SK-N-SH (cell line): ENCODE measurements around the gene TTN. TPM values are rescaled to one million over a fixed set of nuclear protein-coding genes. Genes with fewer than 3 reads are reported as not detected.

ENCODE experiments used
- CTCF ChIA-PET: fragments of 300-600, 350-600 bp; formaldehyde crosslinking; extraction: SDS; loops from one replicate; lab custom pipeline; 2021; lab: Yijun Ruan, JAX
- POLR2A ChIA-PET: fragments of 350-600 bp; sonication (Branson Sonifier 250); formaldehyde crosslinking; extraction: SDS; loops from one replicate; lab custom pipeline; 2020; ENCODE audit warnings: antibody characterized with exemption, inconsistent platforms; lab: Yijun Ruan, JAX
- DNase-seq: peaks from one replicate; pipeline ENCODE4 v3.0.0; 2012
- H2AFZ ChIP-seq: fragments of 200-600 bp; sonication (generic); 2 replicates; pipeline ENCODE4 v1.8.1; 2016; ENCODE audit warnings: antibody characterized with exemption, mild to moderate bottlenecking, low read depth
- H3F3A ChIP-seq: fragments of 200-600 bp; sonication (generic); replicated peaks from 2 replicates; pipeline ENCODE3; 2016; ENCODE audit warnings: antibody characterized with exemption, mild to moderate bottlenecking; ENCODE audit not compliant: insufficient read depth
- H3K27ac ChIP-seq, 2 experiments: fragments of 200-500 bp in 1 of 2; fragments of 200-600 bp in 1 of 2; sonication (Bioruptor generic) in 1 of 2; sonication (generic), shearing (Covaris generic) in 1 of 2; 2 replicates each; pipeline versions ENCODE4 v1.5.1 to v1.6.1; 2014 to 2016; ENCODE audit warnings: low read depth in 2 of 2, inconsistent platforms in 1 of 2, low read length in 1 of 2, mild to moderate bottlenecking in 1 of 2, mixed read lengths in 1 of 2
- H3K27me3 ChIP-seq: fragments of 200-600 bp; sonication (generic), shearing (Covaris generic); 2 replicates; pipeline ENCODE4 v1.6.1; 2016; ENCODE audit warnings: mixed run types; ENCODE audit not compliant: insufficient read depth
- H3K36me3 ChIP-seq, 2 experiments: fragments of 200-500 bp in 1 of 2; fragments of 200-600 bp in 1 of 2; sonication (Bioruptor generic) in 1 of 2; sonication (generic) in 1 of 2; replicated peaks in 1 of 2; 2 replicates each; pipeline versions ENCODE3 to v1.5.1; 2014 to 2016; ENCODE audit warnings: low read length in 1 of 2, mild to moderate bottlenecking in 1 of 2; ENCODE audit not compliant: insufficient read depth in 2 of 2, control insufficient read depth in 1 of 2
- H3K4me1 ChIP-seq, 2 experiments: fragments of 200-500 bp in 1 of 2; fragments of 200-600 bp in 1 of 2; sonication (Bioruptor generic) in 1 of 2; sonication (generic), shearing (Covaris generic) in 1 of 2; 2 replicates each; pipeline versions ENCODE4 v1.5.1 to v1.6.1; 2014 to 2016; ENCODE audit warnings: low read depth in 1 of 2, low read length in 1 of 2, mixed run types in 1 of 2; ENCODE audit not compliant: insufficient read depth in 2 of 2, control insufficient read depth in 1 of 2
- H3K4me2 ChIP-seq: fragments of 200-600 bp; sonication (generic), shearing (Covaris generic); 2 replicates; pipeline ENCODE4 v1.6.1; 2017; ENCODE audit warnings: mixed run types
- H3K4me3 ChIP-seq, 2 experiments: fragments of 200-500 bp in 1 of 2; fragments of 200-600 bp in 1 of 2; sonication (Bioruptor generic) in 1 of 2; sonication (generic), shearing (Covaris generic) in 1 of 2; 2 replicates each; pipeline versions ENCODE4 v1.5.1 to v1.8.1; 2014 to 2016; ENCODE audit warnings: low read depth in 2 of 2, inconsistent platforms in 1 of 2, low read length in 1 of 2, mild to moderate bottlenecking in 1 of 2, mixed read lengths in 1 of 2, moderate library complexity in 1 of 2
- H3K79me2 ChIP-seq: fragments of 200-600 bp; sonication (generic); 2 replicates; pipeline ENCODE4 v1.8.1; 2017; ENCODE audit warnings: mild to moderate bottlenecking; ENCODE audit not compliant: insufficient read depth
- H3K9ac ChIP-seq: fragments of 200-600 bp; sonication (generic); 2 replicates; pipeline ENCODE4 v1.6.1; 2017; ENCODE audit warnings: mixed run types
- H3K9me2 ChIP-seq: fragments of 200-600 bp; sonication (generic); 2 replicates; pipeline ENCODE4 v1.6.1; 2017; ENCODE audit warnings: mixed run types
- H3K9me3 ChIP-seq: fragments of 200-600 bp; sonication (generic); 2 replicates; pipeline ENCODE4 v1.6.1; 2017; ENCODE audit warnings: mixed run types, mild to moderate bottlenecking, moderate library complexity
- H4K20me1 ChIP-seq: fragments of 200-600 bp; sonication (generic); 2 replicates; pipeline ENCODE4 v1.6.1; 2017; ENCODE audit warnings: mild to moderate bottlenecking, mixed run types; ENCODE audit not compliant: insufficient read depth
- CHD2 ChIP-seq: fragments of 150-350 bp; IDR thresholded peaks from 2 replicates; pipeline ENCODE4 v1.6.1; 2018; ENCODE audit warnings: low read length; ENCODE audit not compliant: partially characterized antibody
- FOXJ3 ChIP-seq: sonication (generic); formaldehyde crosslinking; IDR thresholded peaks from 2 replicates; pipeline ENCODE4 v1.5.1; 2020; ENCODE audit warnings: mild to moderate bottlenecking, missing genetic modification reagents
- GABPA ChIP-seq: IDR thresholded peaks from 2 replicates; pipeline ENCODE4 v1.4.0; 2012; ENCODE audit warnings: low read depth, mild to moderate bottlenecking
- GATA2 ChIP-seq: sonication (generic); formaldehyde crosslinking; IDR thresholded peaks from 2 replicates; pipeline ENCODE4 v1.5.0; 2020; ENCODE audit warnings: mild to moderate bottlenecking, missing genetic modification reagents
- JUND ChIP-seq: IDR thresholded peaks from 2 replicates; pipeline ENCODE4 v1.4.0; 2012
- NFIC ChIP-seq: IDR thresholded peaks from 2 replicates; pipeline ENCODE4 v1.4.0; 2012; ENCODE audit warnings: borderline replicate concordance
- POLR2AphosphoS5 ChIP-seq: IDR thresholded peaks from 2 replicates; pipeline ENCODE4 v1.6.1; 2012; ENCODE audit warnings: low read depth, low read length
- RAD21 ChIP-seq: IDR thresholded peaks from 2 replicates; pipeline ENCODE4 v1.6.1; 2012; ENCODE audit warnings: mild to moderate bottlenecking, low read length
- REST ChIP-seq: IDR thresholded peaks from 2 replicates; pipeline ENCODE4 v1.6.1; 2012; ENCODE audit warnings: mild to moderate bottlenecking, low read depth, low read length, moderate library complexity
- RXRA ChIP-seq: IDR thresholded peaks from 2 replicates; pipeline ENCODE4 v1.4.0; 2012; ENCODE audit warnings: low read depth, mild to moderate bottlenecking, borderline replicate concordance
- SIN3A ChIP-seq: IDR thresholded peaks from 2 replicates; pipeline ENCODE4 v1.6.1; 2012; ENCODE audit warnings: low read depth, mild to moderate bottlenecking, low read length, moderate library complexity, borderline replicate concordance
- SMC3 ChIP-seq: IDR thresholded peaks from 2 replicates; pipeline ENCODE4 v1.6.1; 2012; ENCODE audit warnings: low read depth, low read length, improper control_type of control experiment
- TAF1 ChIP-seq: IDR thresholded peaks from 2 replicates; pipeline ENCODE4 v1.6.1; 2012; ENCODE audit warnings: low read depth, mild to moderate bottlenecking, low read length, moderate library complexity, borderline replicate concordance
- TCF12 ChIP-seq: IDR thresholded peaks from 2 replicates; pipeline ENCODE4 v1.4.0; 2012
- TEAD4 ChIP-seq: IDR thresholded peaks from 2 replicates; pipeline ENCODE4 v1.4.0; 2012; ENCODE audit warnings: mild to moderate bottlenecking, borderline replicate concordance; ENCODE audit not compliant: insufficient read depth
- USF1 ChIP-seq: IDR thresholded peaks from 2 replicates; pipeline ENCODE4 v1.4.0; 2012; ENCODE audit warnings: low read depth, borderline replicate concordance
- USF2 ChIP-seq: fragments of 150-350 bp; IDR thresholded peaks from 2 replicates; pipeline ENCODE4 v1.6.1; 2017; ENCODE audit warnings: antibody characterized with exemption, low read length, low read depth, borderline replicate concordance
- YY1 ChIP-seq: IDR thresholded peaks from 2 replicates; pipeline ENCODE4 v1.4.0; 2012; ENCODE audit warnings: low read depth, mild to moderate bottlenecking
- ZBTB33 ChIP-seq: IDR thresholded peaks from 2 replicates; pipeline ENCODE4 v1.4.0; 2012; ENCODE audit warnings: low read depth, borderline replicate concordance
- WGBS: methylation state at CpG from one replicate; pipeline ENCODE4 v1.1.6; 2017; ENCODE audit warnings: low lambda C conversion rate; 5-methylcytosine and 5-hydroxymethylcytosine counted together
- polyA plus RNA-seq, 3 experiments: library from polyadenylated mRNA; depleted of rRNA; stranded (reverse); fragments of >200 nt; gene quantifications; 2 replicates each; pipeline ENCODE4 v1.2.3, GENCODE V29; 2012

TTN gene
- polyA plus RNA-seq, 1 of the 3 experiments (the other 2 are of a cell fraction) = 0.08 TPM

GRCh38 chr2:178508646-178509045 is 298.6 kb downstream of the TTN start:
- Histone ChIP-seq H3F3A (peaks cover 27% of the 10 kb centered on the region), H2AFZ (no peak overlapping the region), H3K9ac (no peak overlapping the region), H4K20me1 (no peaks in the 10 kb centered on the region), H3K4me2 (no peak overlapping the region), H3K4me1 (no peaks in the 10 kb centered on the region), H3K79me2 (peaks cover 7% of the 10 kb centered on the region), H3K9me2 (no peaks in the 10 kb centered on the region), H3K4me3 (no peak overlapping the region), H3K36me3 (peaks cover 51 to 54% of the 10 kb centered on the region in 2 experiments), H3K27me3 (no peaks in the 10 kb centered on the region), H3K9me3 (no peaks in the 10 kb centered on the region), H3K27ac (no peak overlapping the region)
- no peak for TF ChIP-seq TCF12
- no peak for TF ChIP-seq SMC3
- TF ChIP-seq GABPA = no peak
- TF ChIP-seq RXRA = no peak
- TF ChIP-seq YY1 = no peak
- TF ChIP-seq RAD21 = no peak
- TF ChIP-seq JUND = no peak
- no peak for TF ChIP-seq ZBTB33
- TF ChIP-seq NFIC = no peak
- TF ChIP-seq TEAD4 = no peak
- no peak for TF ChIP-seq FOXJ3 (CRISPR knock-in tag)
- no peak for TF ChIP-seq TAF1
- TF ChIP-seq SIN3A = no peak
- no peak for TF ChIP-seq USF2
- no peak for TF ChIP-seq GATA2 (CRISPR knock-in tag)
- no peak for DNase-seq
- 96% methylated on average over 2 of the region's 2 CpGs for WGBS
- ChIA-PET CTCF (no interaction called here), POLR2A (no interaction called here)

GRCh38 chr2:178506949-178507348 is 300.3 kb downstream of the TTN start:
- WGBS = 77% methylated on average over 1 of the region's 1 CpG
- H3K9ac ChIP-seq = no peak overlapping the region

More at GRCh38 chr2:178506949-178507348, 300.3 kb downstream of the TTN start:
- ChIA-PET POLR2A (no interaction called here), CTCF (interaction anchor here (1.6 kb wide), 1 partner anchor 16 kb away, joined by 7 read pairs; no protein-coding TSS in a partner anchor)
- Histone ChIP-seq H3K9me2 (no peaks in the 10 kb centered on the region), H3K27me3 (no peaks in the 10 kb centered on the region), H3K4me1 (no peaks in the 10 kb centered on the region), H2AFZ (no peak overlapping the region), H3K9me3 (no peaks in the 10 kb centered on the region), H3K36me3 (peaks cover 63 to 64% of the 10 kb centered on the region in 2 experiments), H3K79me2 (peaks cover 7% of the 10 kb centered on the region), H3F3A (peaks cover 24% of the 10 kb centered on the region), H4K20me1 (no peaks in the 10 kb centered on the region), H3K27ac (no peak overlapping the region), H3K4me3 (no peak overlapping the region), H3K4me2 (no peak overlapping the region)
- DNase-seq = no peak
- no peak for TF ChIP-seq POLR2AphosphoS5
- TF ChIP-seq SMC3 = no peak
- TF ChIP-seq USF1 = no peak
- no peak for TF ChIP-seq REST
- TF ChIP-seq RAD21 = no peak
- no peak for TF ChIP-seq JUND
- no peak for TF ChIP-seq YY1
- TF ChIP-seq CHD2 = no peak
